ENCODE measurements around the gene NPHP1.
"Not testable (repeated sequence)": the region's sequence is repeated elsewhere in the genome, so short reads cannot be mapped to it uniquely, and the experiment has no call there.

The NPHP1 gene

GRCh38 chr2:110083162-110083561, 121.7 kb downstream of the NPHP1 start:
- not testable (repeated sequence) for H4K20me1 ChIP-seq (ENCODE audit: insufficient read depth, low read length, poor library complexity, severe bottlenecking); H3K36me3 ChIP-seq (ENCODE audit: insufficient read depth, low read length); H3K9me3 ChIP-seq (ENCODE audit: insufficient read depth, low read depth, low read length)

DNA sequence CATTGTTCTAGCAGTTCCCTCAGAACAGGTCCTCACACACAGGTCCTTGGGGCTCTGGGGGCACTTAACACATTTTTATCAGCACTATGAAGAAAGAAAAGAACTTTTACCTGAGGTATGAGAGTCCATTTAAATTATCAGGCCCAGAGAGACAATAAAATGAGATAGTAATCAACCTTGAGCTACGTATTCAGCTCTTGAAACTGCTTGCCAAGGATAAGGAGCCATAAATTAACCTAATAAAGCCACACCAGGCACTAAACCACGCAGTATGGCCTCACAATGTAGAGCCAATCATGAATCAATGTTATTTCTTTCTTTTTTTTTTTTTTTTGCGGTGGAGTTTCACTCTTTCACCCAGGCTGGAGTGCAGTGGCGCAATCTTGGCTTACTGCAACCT, 126.7 kb downstream of the NPHP1 start:
- H3K4me1 ChIP-seq (ENCODE audit: insufficient read depth, low read length, poor library complexity, severe bottlenecking); H3K9ac ChIP-seq (ENCODE audit: low read depth, low read length, poor library complexity, severe bottlenecking); H3K36me3 ChIP-seq (ENCODE audit: insufficient read depth, low read length); H2AFZ ChIP-seq (ENCODE audit: low read length); H3K4me2 ChIP-seq (ENCODE audit: low read depth, low read length, poor library complexity, severe bottlenecking); H3F3A ChIP-seq (ENCODE audit: low read depth); H3K27me3 ChIP-seq (ENCODE audit: insufficient read depth, low read length, poor library complexity, severe bottlenecking); H3K9me3 ChIP-seq (ENCODE audit: insufficient read depth, low read depth, low read length); H3K79me2 ChIP-seq (ENCODE audit: insufficient read depth, low read length); H4K20me1 ChIP-seq (ENCODE audit: insufficient read depth, low read length, poor library complexity, severe bottlenecking); H3K4me3 ChIP-seq (ENCODE audit: low read length, poor library complexity, severe bottlenecking); H3K9me2 ChIP-seq (replicated peaks; ENCODE audit: low read depth, low read length): not testable (repeated sequence)

More at GRCh38 chr2:110083162-110083561, 121.7 kb downstream of the NPHP1 start:
- not testable (repeated sequence) for H3K9ac ChIP-seq (ENCODE audit: low read depth, low read length, poor library complexity, severe bottlenecking); H3K9me2 ChIP-seq (replicated peaks; ENCODE audit: low read depth, low read length); H3K79me2 ChIP-seq (ENCODE audit: insufficient read depth, low read length); H3K4me3 ChIP-seq (ENCODE audit: low read length, poor library complexity, severe bottlenecking); H3F3A ChIP-seq (ENCODE audit: low read depth); H3K27me3 ChIP-seq (ENCODE audit: insufficient read depth, low read length, poor library complexity, severe bottlenecking); H3K4me2 ChIP-seq (ENCODE audit: low read depth, low read length, poor library complexity, severe bottlenecking); H2AFZ ChIP-seq (ENCODE audit: low read length); H3K4me1 ChIP-seq (ENCODE audit: insufficient read depth, low read length, poor library complexity, severe bottlenecking)

DNA sequence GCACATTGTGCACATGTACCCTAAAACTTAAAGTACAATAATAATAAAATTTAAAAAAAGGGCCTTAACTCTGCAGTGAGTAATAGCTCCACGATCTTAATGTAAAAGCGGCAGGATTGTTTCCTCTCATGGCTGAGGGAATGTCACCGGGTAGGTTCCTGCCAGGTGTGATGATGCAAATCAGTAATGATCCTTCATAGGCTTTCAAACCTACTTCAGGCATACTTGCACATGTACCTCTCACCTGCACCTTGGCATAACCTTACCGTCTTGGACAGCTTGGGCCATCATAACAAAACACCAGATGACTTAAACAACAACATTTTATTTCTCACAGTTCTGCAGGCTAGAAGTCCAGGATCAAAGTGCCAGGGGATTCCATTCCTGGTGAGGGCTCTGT, 128.9 kb downstream of the NPHP1 start:
- not testable (repeated sequence) for H3K27me3 ChIP-seq (ENCODE audit: insufficient read depth, low read length, poor library complexity, severe bottlenecking); H4K20me1 ChIP-seq (ENCODE audit: insufficient read depth, low read length, poor library complexity, severe bottlenecking); H3F3A ChIP-seq (ENCODE audit: low read depth); H3K4me2 ChIP-seq (ENCODE audit: low read depth, low read length, poor library complexity, severe bottlenecking); H3K4me1 ChIP-seq (ENCODE audit: insufficient read depth, low read length, poor library complexity, severe bottlenecking); H2AFZ ChIP-seq (ENCODE audit: low read length); H3K9me3 ChIP-seq (ENCODE audit: insufficient read depth, low read depth, low read length); H3K36me3 ChIP-seq (ENCODE audit: insufficient read depth, low read length); H3K79me2 ChIP-seq (ENCODE audit: insufficient read depth, low read length); H3K9ac ChIP-seq (ENCODE audit: low read depth, low read length, poor library complexity, severe bottlenecking); H3K9me2 ChIP-seq (replicated peaks; ENCODE audit: low read depth, low read length); H3K4me3 ChIP-seq (ENCODE audit: low read length, poor library complexity, severe bottlenecking)
